ENCODE measurements around the gene SEMG2.

SEMG2 gene

GRCh38 chr20:45238139-45238538 lies 17.0 kb downstream of the SEMG2 start:
- Histone ChIP-seq H3K36me3 (no peaks in the 10 kb centered on the region), H3K4me1 (no peaks in the 10 kb centered on the region), H3K4me3 (ENCODE audit: low read depth, low read length) (no peak overlapping the region), H3K27me3 (peaks cover 7% of the 10 kb centered on the region; the same call in 1 of the 2 replicates), H3K9me3 (no peaks in the 10 kb centered on the region; the same call in 1 of the 2 replicates)
- TF ChIP-seq, protein P1, sequence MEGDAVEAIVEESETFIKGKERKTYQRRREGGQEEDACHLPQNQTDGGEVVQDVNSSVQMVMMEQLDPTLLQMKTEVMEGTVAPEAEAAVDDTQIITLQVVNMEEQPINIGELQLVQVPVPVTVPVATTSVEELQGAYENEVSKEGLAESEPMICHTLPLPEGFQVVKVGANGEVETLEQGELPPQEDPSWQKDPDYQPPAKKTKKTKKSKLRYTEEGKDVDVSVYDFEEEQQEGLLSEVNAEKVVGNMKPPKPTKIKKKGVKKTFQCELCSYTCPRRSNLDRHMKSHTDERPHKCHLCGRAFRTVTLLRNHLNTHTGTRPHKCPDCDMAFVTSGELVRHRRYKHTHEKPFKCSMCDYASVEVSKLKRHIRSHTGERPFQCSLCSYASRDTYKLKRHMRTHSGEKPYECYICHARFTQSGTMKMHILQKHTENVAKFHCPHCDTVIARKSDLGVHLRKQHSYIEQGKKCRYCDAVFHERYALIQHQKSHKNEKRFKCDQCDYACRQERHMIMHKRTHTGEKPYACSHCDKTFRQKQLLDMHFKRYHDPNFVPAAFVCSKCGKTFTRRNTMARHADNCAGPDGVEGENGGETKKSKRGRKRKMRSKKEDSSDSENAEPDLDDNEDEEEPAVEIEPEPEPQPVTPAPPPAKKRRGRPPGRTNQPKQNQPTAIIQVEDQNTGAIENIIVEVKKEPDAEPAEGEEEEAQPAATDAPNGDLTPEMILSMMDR (IDR thresholded peaks at IDR 0.05; ENCODE audit: low read depth, low read length), result no peak
- DNase-seq, result no peak

DNA sequence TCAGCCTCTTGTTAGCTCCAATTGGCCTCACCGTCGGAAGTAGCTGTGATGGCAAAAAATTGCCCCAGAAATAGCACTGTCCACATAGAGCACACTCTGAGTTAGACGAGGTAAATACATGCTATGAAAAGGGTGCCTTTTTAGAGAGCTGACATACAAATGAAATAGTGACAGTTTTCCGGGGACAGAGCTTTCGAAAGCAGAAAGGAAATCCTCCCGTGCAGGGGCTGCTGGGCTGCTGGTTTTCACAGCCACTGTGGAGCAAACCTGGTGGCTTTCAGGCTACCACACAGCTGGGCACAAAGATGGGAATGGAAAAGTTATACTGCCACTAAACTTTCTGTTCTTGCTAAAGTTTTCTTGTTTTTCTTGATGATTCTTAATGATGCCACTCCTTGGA lies 24.9 kb downstream of the SEMG2 start:
- TF ChIP-seq, protein P1 (IDR thresholded peaks at IDR 0.05; ENCODE audit: low read depth, low read length), result no peak
- Histone ChIP-seq H3K27me3 (peaks cover 56% of the 10 kb centered on the region), H3K4me1 (no peaks in the 10 kb centered on the region), H3K36me3 (no peaks in the 10 kb centered on the region), H3K4me3 (ENCODE audit: low read depth, low read length) (no peak overlapping the region), H3K9me3 (no peaks in the 10 kb centered on the region)
- no peak for DNase-seq

- DNase-seq, result no peak
Measured at GRCh38 chr20:45247865-45248264, 26.7 kb downstream of the SEMG2 start.

GRCh38 chr20:45248609-45249008 lies 27.4 kb downstream of the SEMG2 start:
- DNase-seq, result no peak
- peaks cover 55% of the 10 kb centered on the region for H3K27me3 ChIP-seq
- TF ChIP-seq, protein P1 (IDR thresholded peaks at IDR 0.05; ENCODE audit: low read depth, low read length), result no peak
- H3K36me3 ChIP-seq, result no peaks in the 10 kb centered on the region
- H3K9me3 ChIP-seq, result no peaks in the 10 kb centered on the region
- no peaks in the 10 kb centered on the region for H3K4me1 ChIP-seq
- H3K4me3 ChIP-seq (ENCODE audit: low read depth, low read length), result no peak overlapping the region

More at GRCh38 chr20:45247865-45248264, 26.7 kb downstream of the SEMG2 start:
- Histone ChIP-seq H3K4me3 (ENCODE audit: low read depth, low read length) (no peak overlapping the region), H3K4me1 (no peaks in the 10 kb centered on the region), H3K27me3 (peaks cover 55% of the 10 kb centered on the region), H3K9me3 (no peaks in the 10 kb centered on the region), H3K36me3 (no peaks in the 10 kb centered on the region)
- TF ChIP-seq, protein P1 (IDR thresholded peaks at IDR 0.05; ENCODE audit: low read depth, low read length), result no peak

DNA sequence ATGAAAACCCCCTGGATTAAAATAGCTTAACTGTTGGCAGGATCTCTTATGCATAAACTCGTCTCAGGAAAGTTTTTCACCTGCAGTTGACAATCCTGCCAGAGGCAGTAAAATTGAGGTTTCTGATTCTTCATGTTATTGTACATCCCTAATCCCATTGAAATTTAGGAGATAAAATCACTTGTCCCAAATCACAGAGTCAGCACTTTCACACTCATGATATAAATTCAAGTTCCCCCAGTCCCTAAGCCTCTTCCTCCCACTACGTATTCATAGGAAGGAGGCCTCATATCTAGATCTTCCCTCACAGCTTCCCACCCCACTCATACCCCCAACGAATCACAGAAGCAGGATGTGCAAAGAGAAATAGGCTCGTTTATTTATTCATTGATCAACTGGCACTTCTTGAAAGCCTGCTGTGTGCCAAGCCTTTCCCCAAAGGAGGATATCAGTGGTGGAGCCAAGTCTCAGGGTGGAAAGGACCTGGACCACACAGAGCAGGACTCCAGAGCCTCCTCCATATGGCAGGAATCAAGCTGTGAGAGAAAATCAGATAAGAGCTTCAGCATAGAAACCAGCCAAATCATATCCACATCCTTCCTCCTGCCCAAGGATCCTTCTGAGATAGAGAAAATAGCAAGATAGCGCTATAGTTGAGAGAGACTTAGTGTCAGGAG lies 30.8 kb downstream of the SEMG2 start:
- no peak for DNase-seq
- Histone ChIP-seq H3K4me3 (ENCODE audit: low read depth, low read length) (no peak overlapping the region), H3K27me3 (peaks cover 31% of the 10 kb centered on the region), H3K4me1 (no peaks in the 10 kb centered on the region), H3K36me3 (no peaks in the 10 kb centered on the region), H3K9me3 (no peaks in the 10 kb centered on the region)
- TF ChIP-seq, protein P1 (IDR thresholded peaks at IDR 0.05; ENCODE audit: low read depth, low read length), result no peak

DNA sequence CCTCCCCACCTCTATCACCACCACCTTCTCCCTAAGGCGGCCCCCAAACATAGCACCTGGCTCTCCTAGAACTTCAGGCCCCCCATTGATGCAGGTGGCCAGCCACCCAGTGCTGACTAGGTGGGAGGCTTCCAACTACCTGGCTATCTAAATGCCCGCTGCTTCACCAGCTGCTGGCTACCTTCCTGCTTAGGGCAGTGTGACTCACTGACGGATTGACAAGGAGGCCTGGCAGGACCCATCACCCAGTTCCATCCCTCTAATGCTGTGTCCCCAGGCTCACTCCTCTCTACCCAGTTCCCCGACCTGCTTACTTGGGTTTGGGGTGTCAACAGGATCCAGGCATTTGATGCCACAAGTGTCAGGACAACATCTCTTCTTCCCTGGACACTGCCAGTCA lies 32.1 kb downstream of the SEMG2 start:
- DNase-seq, result no peak
- TF ChIP-seq, protein P1 (IDR thresholded peaks at IDR 0.05; ENCODE audit: low read depth, low read length), result no peak
- Histone ChIP-seq H3K4me3 (ENCODE audit: low read depth, low read length) (no peak overlapping the region), H3K4me1 (no peaks in the 10 kb centered on the region), H3K9me3 (no peaks in the 10 kb centered on the region), H3K27me3 (peaks cover 23% of the 10 kb centered on the region), H3K36me3 (no peaks in the 10 kb centered on the region)

Data from BE2C (cell line).